H9 (cell line): Measurements from ENCODE around the gene ALPG. TPM values are rescaled to one million over a fixed set of nuclear protein-coding genes. Genes with fewer than 3 reads are reported as not detected.
"Not testable (repeated sequence)": the region's sequence is repeated elsewhere in the genome, so short reads cannot be mapped to it uniquely, and the experiment has no call there.

ENCODE experiments used
- DNase-seq: peaks from one replicate; pipeline ENCODE4 v3.0.0-alpha.2; 2017
- H2AFZ ChIP-seq: one replicate; pipeline ENCODE4 v1.6.1; 2013; ENCODE audit warnings: mild to moderate bottlenecking, low read length, control low read depth, moderate library complexity
- H2AK5ac ChIP-seq: 2 replicates; pipeline ENCODE4 v1.6.1; 2013; ENCODE audit warnings: low read length, control low read depth, mixed read lengths; ENCODE audit not compliant: insufficient read length
- H2BK120ac ChIP-seq: one replicate; pipeline ENCODE4 v1.6.1; 2013; ENCODE audit warnings: low read depth, mild to moderate bottlenecking, low read length, control low read depth, inconsistent platforms; ENCODE audit not compliant: poor library complexity, severe bottlenecking
- H2BK12ac ChIP-seq: 2 replicates; pipeline ENCODE4 v1.6.1; 2013; ENCODE audit warnings: low read length, control low read depth, mixed read lengths, low read depth; ENCODE audit not compliant: insufficient read length
- H2BK15ac ChIP-seq: 2 replicates; pipeline ENCODE4 v1.6.1; 2013; ENCODE audit warnings: low read depth, low read length, control low read depth
- H2BK20ac ChIP-seq: one replicate; pipeline ENCODE4 v1.6.1; 2013; ENCODE audit warnings: low read depth, mild to moderate bottlenecking, low read length, control low read depth, inconsistent platforms; ENCODE audit not compliant: poor library complexity, severe bottlenecking
- H2BK5ac ChIP-seq: 2 replicates; pipeline ENCODE4 v1.6.1; 2013; ENCODE audit warnings: low read length, control low read depth, mixed read lengths; ENCODE audit not compliant: insufficient read length
- H3K14ac ChIP-seq: 2 replicates; pipeline ENCODE4 v1.6.1; 2013; ENCODE audit warnings: low read length, control low read depth; ENCODE audit not compliant: insufficient read depth
- H3K18ac ChIP-seq: 2 replicates; pipeline ENCODE4 v1.6.1; 2013; ENCODE audit warnings: low read depth, mild to moderate bottlenecking, mixed read lengths, low read length, control low read depth; ENCODE audit not compliant: insufficient read length
- H3K23ac ChIP-seq: 2 replicates; pipeline ENCODE4 v1.6.1; 2013; ENCODE audit warnings: low read length, control low read depth, mixed read lengths, low read depth; ENCODE audit not compliant: insufficient read length
- H3K23me2 ChIP-seq: 2 replicates; pipeline ENCODE4 v1.6.1; 2013; ENCODE audit warnings: low read depth, mild to moderate bottlenecking, mixed read lengths, low read length, control low read depth; ENCODE audit not compliant: insufficient read length, poor library complexity, severe bottlenecking
- H3K27ac ChIP-seq: 2 replicates; pipeline ENCODE4 v1.5.1; 2013; ENCODE audit warnings: low read length, control low read depth, mixed read lengths, low read depth; ENCODE audit not compliant: insufficient read length
- H3K27me3 ChIP-seq: 2 replicates; pipeline ENCODE4 v1.6.1; 2013; ENCODE audit warnings: low read length, control low read depth, inconsistent platforms; ENCODE audit not compliant: insufficient read depth
- H3K4ac ChIP-seq: 2 replicates; pipeline ENCODE4 v1.6.1; 2013; ENCODE audit warnings: low read depth, mild to moderate bottlenecking, control low read depth, inconsistent platforms, low read length, moderate library complexity
- H3K4me1 ChIP-seq: 2 replicates; pipeline ENCODE4 v1.6.1; 2013; ENCODE audit warnings: low read length, control low read depth, inconsistent platforms; ENCODE audit not compliant: insufficient read depth
- H3K4me2 ChIP-seq: 2 replicates; pipeline ENCODE4 v1.6.1; 2013; ENCODE audit warnings: low read length, control low read depth, mixed read lengths; ENCODE audit not compliant: insufficient read length, insufficient read depth
- H3K56ac ChIP-seq: 2 replicates; pipeline ENCODE4 v1.6.1; 2013; ENCODE audit warnings: low read depth, mild to moderate bottlenecking, mixed read lengths, low read length, control low read depth; ENCODE audit not compliant: insufficient read length
- H3K79me1 ChIP-seq: 2 replicates; pipeline ENCODE4 v1.6.1; 2013; ENCODE audit warnings: low read depth, mild to moderate bottlenecking, moderate library complexity, low read length, control low read depth, inconsistent platforms; ENCODE audit not compliant: insufficient read depth, poor library complexity, severe bottlenecking
- H3K79me2 ChIP-seq: 2 replicates; pipeline ENCODE4 v1.6.1; 2013; ENCODE audit warnings: low read length, control low read depth, inconsistent platforms; ENCODE audit not compliant: insufficient read depth
- H3K9ac ChIP-seq: 2 replicates; pipeline ENCODE4 v1.6.1; 2013; ENCODE audit warnings: low read length, control low read depth, mixed read lengths; ENCODE audit not compliant: insufficient read length; ENCODE audit errors: extremely low read depth
- H3K9me3 ChIP-seq: one replicate; pipeline ENCODE4 v1.6.1; 2013; ENCODE audit warnings: low read depth, low read length, inconsistent platforms; ENCODE audit not compliant: control insufficient read depth
- H3T11ph ChIP-seq: one replicate; pipeline ENCODE4 v1.6.1; 2013; ENCODE audit warnings: mild to moderate bottlenecking, low read length, control low read depth, inconsistent platforms
- H4K20me1 ChIP-seq: one replicate; pipeline ENCODE4 v1.6.1; 2013; ENCODE audit not compliant: control insufficient read depth, insufficient read length, insufficient read depth
- H4K5ac ChIP-seq: 2 replicates; pipeline ENCODE4 v1.6.1; 2013; ENCODE audit warnings: low read depth, mild to moderate bottlenecking, mixed read lengths, low read length, control low read depth; ENCODE audit not compliant: insufficient read length
- H4K8ac ChIP-seq: replicated peaks from 2 replicates; pipeline ENCODE4 v1.6.1; 2013; ENCODE audit warnings: low read length, control low read depth, mixed read lengths, low read depth; ENCODE audit not compliant: insufficient read length
- H4K91ac ChIP-seq: 2 replicates; pipeline ENCODE4 v1.6.1; 2013; ENCODE audit warnings: low read depth, mild to moderate bottlenecking, moderate library complexity, mixed read lengths, low read length, control low read depth; ENCODE audit not compliant: insufficient read length
- H3K27ac Mint-ChIP-seq, 3 experiments: 2 replicates in 2 of 3; 3 replicates in 1 of 3; pipeline ENCODE4 v1.8.0; 2020 to 2021; ENCODE audit warnings: mixed read lengths in 3 of 3, mild to moderate bottlenecking in 1 of 3, moderate library complexity in 1 of 3
- H3K27me3 Mint-ChIP-seq: 2 replicates; pipeline ENCODE4 v1.8.0; 2021; ENCODE audit warnings: low read depth, mild to moderate bottlenecking, moderate library complexity, mixed read lengths
- H3K36me3 Mint-ChIP-seq, 3 experiments: 2 replicates in 2 of 3; 3 replicates in 1 of 3; pipeline ENCODE4 v1.8.0; 2020 to 2021; ENCODE audit warnings: low read depth in 3 of 3, mixed read lengths in 3 of 3; ENCODE audit not compliant: insufficient read depth in 1 of 3
- H3K4me1 Mint-ChIP-seq, 2 experiments: 2 replicates each; pipeline ENCODE4 v1.8.0; 2020; ENCODE audit warnings: mixed read lengths in 2 of 2
- H3K4me3 Mint-ChIP-seq, 2 experiments: 2 replicates in 1 of 2; 3 replicates in 1 of 2; pipeline ENCODE4 v1.8.0; 2020 to 2021; ENCODE audit warnings: mild to moderate bottlenecking in 2 of 2, mixed read lengths in 2 of 2, moderate library complexity in 1 of 2
- H3K9me3 Mint-ChIP-seq, 2 experiments: 2 replicates in 1 of 2; 3 replicates in 1 of 2; pipeline ENCODE4 v1.8.0; 2020; ENCODE audit warnings: mild to moderate bottlenecking in 2 of 2, mixed read lengths in 2 of 2, moderate library complexity in 1 of 2
- WGBS: extraction: QIAGEN DNeasy Blood & Tissue Kit; methylation state at CpG from one replicate; pipeline ENCODE4 v1.1.7; 2013; ENCODE audit warnings: missing lambda C conversion rate, low lambda C conversion rate, mixed read lengths; ENCODE audit not compliant: insufficient read length; ENCODE audit errors: extremely low coverage; 5-methylcytosine and 5-hydroxymethylcytosine counted together
- total RNA-seq: library from RNA; stranded (reverse); gene quantifications from 2 replicates; pipeline ENCODE4 v1.2.1, GENCODE V29; 2021

The ALPG gene
- total RNA-seq, 1 experiment from 2014 or later, result 1.3 TPM

DNA sequence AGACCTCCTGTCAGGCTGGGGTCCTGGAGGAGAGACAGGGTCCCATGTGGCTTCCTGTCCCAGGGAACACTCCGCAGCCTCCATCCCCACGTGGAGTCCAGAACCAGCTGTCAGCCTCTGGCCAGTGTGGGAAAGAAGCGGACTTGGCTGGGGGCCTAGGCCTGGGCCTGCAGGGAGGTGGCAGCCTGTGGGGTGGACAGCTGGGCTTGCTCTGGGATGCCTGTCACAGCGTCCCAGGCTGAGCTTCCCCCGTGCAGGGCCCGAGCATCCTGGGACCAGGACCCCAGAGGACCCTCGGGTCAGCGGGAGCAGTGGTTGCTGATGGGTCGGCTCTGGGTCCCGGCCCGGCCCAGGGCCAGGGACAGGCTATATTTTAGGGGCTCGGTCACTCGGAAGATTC is 35.8 kb downstream of the ALPG start:
- not testable (repeated sequence) for H3K23ac ChIP-seq, H3K27ac Mint-ChIP-seq, H3K4me1 ChIP-seq, H3K4me2 ChIP-seq, H3K27me3 ChIP-seq, H3K27me3 Mint-ChIP-seq, H3K9ac ChIP-seq, H2AK5ac ChIP-seq, DNase-seq, H3K18ac ChIP-seq, H4K5ac ChIP-seq, H3K4me3 Mint-ChIP-seq, H2AFZ ChIP-seq, H3K23me2 ChIP-seq, H4K8ac ChIP-seq, H3K9me3 ChIP-seq, H2BK12ac ChIP-seq, H3T11ph ChIP-seq, H3K56ac ChIP-seq, H3K9me3 Mint-ChIP-seq, H2BK120ac ChIP-seq, H3K4ac ChIP-seq, H3K79me2 ChIP-seq, H3K27ac ChIP-seq, H4K20me1 ChIP-seq, H2BK20ac ChIP-seq, H3K14ac ChIP-seq, H3K79me1 ChIP-seq, H2BK5ac ChIP-seq, H3K36me3 Mint-ChIP-seq, H4K91ac ChIP-seq, H2BK15ac ChIP-seq
- no CpG with 5 or more reads among the region's 13 CpGs for WGBS
- peaks cover 10% of the 10 kb centered on the region in 2 experiments for H3K4me1 Mint-ChIP-seq

DNA sequence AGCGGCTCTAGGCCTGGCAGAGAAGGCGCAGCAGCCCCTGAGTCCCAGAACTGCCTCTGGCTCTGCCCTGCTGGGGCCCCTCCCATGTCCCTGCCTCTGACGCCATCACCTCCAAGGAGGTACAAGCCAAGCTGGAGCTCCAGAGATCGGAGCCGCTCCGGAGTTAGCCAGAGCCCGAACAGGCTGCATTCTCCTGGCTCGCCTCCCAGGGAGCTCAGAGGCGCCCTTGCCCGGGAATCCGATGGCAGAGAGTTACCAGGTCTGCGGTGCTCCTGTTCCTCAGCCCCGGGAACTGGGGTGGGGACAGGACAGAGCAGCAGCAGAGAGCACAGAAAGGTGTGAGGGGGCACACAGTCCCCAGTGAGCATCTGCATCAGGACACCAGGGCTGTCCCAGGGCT is 36.4 kb downstream of the ALPG start:
- H3K27me3 Mint-ChIP-seq, H3K4me1 ChIP-seq, H4K20me1 ChIP-seq, H2BK5ac ChIP-seq, H3K4me2 ChIP-seq, H3T11ph ChIP-seq, H3K56ac ChIP-seq, H2AK5ac ChIP-seq, H4K8ac ChIP-seq, H3K4ac ChIP-seq, H4K91ac ChIP-seq, H3K9me3 Mint-ChIP-seq, H3K27me3 ChIP-seq, H3K23me2 ChIP-seq, H3K27ac ChIP-seq, H3K27ac Mint-ChIP-seq, H3K9me3 ChIP-seq, H4K5ac ChIP-seq, H2BK120ac ChIP-seq, H2AFZ ChIP-seq, H3K36me3 Mint-ChIP-seq, H3K9ac ChIP-seq, H3K79me2 ChIP-seq, H3K14ac ChIP-seq, H3K18ac ChIP-seq, H2BK15ac ChIP-seq, H3K4me3 Mint-ChIP-seq, H2BK20ac ChIP-seq, H3K79me1 ChIP-seq, H3K23ac ChIP-seq, H2BK12ac ChIP-seq: not testable (repeated sequence)
- H3K4me1 Mint-ChIP-seq, result peaks cover 10% of the 10 kb centered on the region in 2 experiments
- WGBS, result no CpG with 5 or more reads among the region's 13 CpGs
- DNase-seq, result peak; percentile 22
